HEK293T (cell line): ENCODE results near the gene ITGAD.

Experiments used
- ARNT ChIP-seq: fragments of 450-650 bp; IDR thresholded peaks from 2 replicates; pipeline ENCODE4 v1.6.1; 2017; ENCODE audit warnings: mild to moderate bottlenecking
- BHLHE40 ChIP-seq: fragments of 450-650 bp; IDR thresholded peaks from 2 replicates; pipeline ENCODE4 v1.6.1; 2016; ENCODE audit warnings: mild to moderate bottlenecking, moderate library complexity, borderline replicate concordance
- CTBP1 ChIP-seq: fragments of 450-650 bp; IDR thresholded peaks from 2 replicates; pipeline ENCODE4 v1.6.1; 2016; ENCODE audit warnings: borderline replicate concordance
- FOXA1 ChIP-seq: fragments of 450-650 bp; IDR thresholded peaks from 2 replicates; pipeline ENCODE4 v1.6.1; 2016; ENCODE audit warnings: mild to moderate bottlenecking
- FOXK2 ChIP-seq: fragments of 450-650 bp; IDR thresholded peaks from 2 replicates; pipeline ENCODE4 v1.6.1; 2016; ENCODE audit warnings: mild to moderate bottlenecking
- FOXM1 ChIP-seq: fragments of 450-650 bp; IDR thresholded peaks from 2 replicates; pipeline ENCODE4 v1.6.1; 2017; ENCODE audit warnings: mild to moderate bottlenecking, borderline replicate concordance
- HDGF ChIP-seq: fragments of 450-650 bp; IDR thresholded peaks from 2 replicates; pipeline ENCODE4 v1.6.1; 2017; ENCODE audit warnings: antibody characterized with exemption, borderline replicate concordance
- LEF1 ChIP-seq: fragments of 450-650 bp; IDR thresholded peaks from 2 replicates; pipeline ENCODE4 v1.6.1; 2017; ENCODE audit warnings: mild to moderate bottlenecking, borderline replicate concordance
- NFRKB ChIP-seq: fragments of 450-650 bp; IDR thresholded peaks from 2 replicates; pipeline ENCODE4 v1.6.1; 2016; ENCODE audit warnings: mild to moderate bottlenecking, moderate library complexity
- SP1 ChIP-seq: fragments of 450-650 bp; IDR thresholded peaks from 2 replicates; pipeline ENCODE4 v1.6.1; 2017
- SUZ12 ChIP-seq: fragments of 450-650 bp; IDR thresholded peaks from 2 replicates; pipeline ENCODE4 v1.6.1; 2016; ENCODE audit warnings: mild to moderate bottlenecking
- TARDBP ChIP-seq: fragments of 450-650 bp; IDR thresholded peaks from 2 replicates; pipeline ENCODE4 v1.6.1; 2016
- ZNF384 ChIP-seq: fragments of 450-650 bp; IDR thresholded peaks from 2 replicates; pipeline ENCODE4 v1.6.1; 2016
- TF ChIP-seq, protein P1 (sequence below): fragments of 450-650 bp; IDR thresholded peaks from 2 replicates; pipeline ENCODE4 v1.6.1; 2016

DNA sequence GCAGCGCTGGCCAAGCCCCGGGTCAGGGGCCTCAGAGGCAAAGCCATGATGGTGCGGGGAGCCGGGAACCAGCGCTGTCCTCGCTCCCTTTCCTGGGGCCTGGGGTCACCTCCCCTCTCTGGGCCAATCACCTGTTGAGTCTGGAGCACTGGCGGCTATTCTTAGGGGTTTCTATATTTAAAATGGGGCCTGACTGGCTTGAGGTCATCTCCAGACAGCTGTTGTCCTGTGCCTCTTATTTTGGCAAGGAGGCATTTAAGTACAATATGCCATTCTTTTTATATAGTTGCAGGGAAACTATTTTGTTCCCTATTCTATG, 35.1 kb downstream of the ITGAD start, which contains the start of gene COX6A2:
- no peak for TF ChIP-seq HDGF
- no peak for TF ChIP-seq SUZ12
- no peak for TF ChIP-seq ZNF384
- no peak for TF ChIP-seq BHLHE40
- TF ChIP-seq FOXA1 = no peak
- TF ChIP-seq FOXM1 = no peak
- TF ChIP-seq SP1 = no peak
- TF ChIP-seq, protein P1, sequence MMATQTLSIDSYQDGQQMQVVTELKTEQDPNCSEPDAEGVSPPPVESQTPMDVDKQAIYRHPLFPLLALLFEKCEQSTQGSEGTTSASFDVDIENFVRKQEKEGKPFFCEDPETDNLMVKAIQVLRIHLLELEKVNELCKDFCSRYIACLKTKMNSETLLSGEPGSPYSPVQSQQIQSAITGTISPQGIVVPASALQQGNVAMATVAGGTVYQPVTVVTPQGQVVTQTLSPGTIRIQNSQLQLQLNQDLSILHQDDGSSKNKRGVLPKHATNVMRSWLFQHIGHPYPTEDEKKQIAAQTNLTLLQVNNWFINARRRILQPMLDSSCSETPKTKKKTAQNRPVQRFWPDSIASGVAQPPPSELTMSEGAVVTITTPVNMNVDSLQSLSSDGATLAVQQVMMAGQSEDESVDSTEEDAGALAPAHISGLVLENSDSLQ = no peak
- no peak for TF ChIP-seq FOXK2
- TF ChIP-seq LEF1 = no peak
- TF ChIP-seq NFRKB = no peak
- TF ChIP-seq ARNT = no peak
- no peak for TF ChIP-seq TARDBP
- TF ChIP-seq CTBP1 = no peak
